ENCODE measurements around the gene NAA80.
"Not testable (repeated sequence)": the region's sequence is repeated elsewhere in the genome, so short reads cannot be mapped to it uniquely, and the experiment has no call there.

NAA80 gene

GRCh38 chr3:50274371-50275104 lies 24.7 kb downstream of the NAA80 start:
- TF ChIP-seq, protein P1, sequence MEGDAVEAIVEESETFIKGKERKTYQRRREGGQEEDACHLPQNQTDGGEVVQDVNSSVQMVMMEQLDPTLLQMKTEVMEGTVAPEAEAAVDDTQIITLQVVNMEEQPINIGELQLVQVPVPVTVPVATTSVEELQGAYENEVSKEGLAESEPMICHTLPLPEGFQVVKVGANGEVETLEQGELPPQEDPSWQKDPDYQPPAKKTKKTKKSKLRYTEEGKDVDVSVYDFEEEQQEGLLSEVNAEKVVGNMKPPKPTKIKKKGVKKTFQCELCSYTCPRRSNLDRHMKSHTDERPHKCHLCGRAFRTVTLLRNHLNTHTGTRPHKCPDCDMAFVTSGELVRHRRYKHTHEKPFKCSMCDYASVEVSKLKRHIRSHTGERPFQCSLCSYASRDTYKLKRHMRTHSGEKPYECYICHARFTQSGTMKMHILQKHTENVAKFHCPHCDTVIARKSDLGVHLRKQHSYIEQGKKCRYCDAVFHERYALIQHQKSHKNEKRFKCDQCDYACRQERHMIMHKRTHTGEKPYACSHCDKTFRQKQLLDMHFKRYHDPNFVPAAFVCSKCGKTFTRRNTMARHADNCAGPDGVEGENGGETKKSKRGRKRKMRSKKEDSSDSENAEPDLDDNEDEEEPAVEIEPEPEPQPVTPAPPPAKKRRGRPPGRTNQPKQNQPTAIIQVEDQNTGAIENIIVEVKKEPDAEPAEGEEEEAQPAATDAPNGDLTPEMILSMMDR (IDR thresholded peaks at IDR 0.05; ENCODE audit: low read depth, low read length) = peak; percentile 69
- H3K4me3 ChIP-seq (ENCODE audit: low read depth, low read length) = no peak overlapping the region

DNA sequence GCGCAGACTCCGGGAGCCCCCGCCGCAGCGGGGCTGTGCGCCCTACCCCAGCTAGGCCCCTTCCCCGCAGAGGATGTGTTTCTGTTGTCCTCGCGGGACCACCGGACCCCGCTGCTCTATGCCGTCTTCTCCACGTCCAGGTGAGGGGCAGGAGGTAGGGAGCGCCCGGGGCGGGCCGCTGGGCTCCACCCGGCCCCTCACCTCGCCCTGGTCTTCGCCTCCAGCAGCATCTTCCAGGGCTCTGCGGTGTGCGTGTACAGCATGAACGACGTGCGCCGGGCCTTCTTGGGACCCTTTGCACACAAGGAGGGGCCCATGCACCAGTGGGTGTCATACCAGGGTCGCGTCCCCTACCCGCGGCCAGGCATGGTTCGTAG lies 25.5 kb downstream of the NAA80 start:
- no peak overlapping the region for H3K4me3 ChIP-seq (ENCODE audit: low read depth, low read length)
- TF ChIP-seq, protein P1 (IDR thresholded peaks at IDR 0.05; ENCODE audit: low read depth, low read length) = no peak

GRCh38 chr3:50272911-50273688 lies 26.1 kb downstream of the NAA80 start:
- TF ChIP-seq, protein P1 (IDR thresholded peaks at IDR 0.05; ENCODE audit: low read depth, low read length) = peak; percentile 84
- peak overlapping the region; percentile 11 for H3K4me3 ChIP-seq (ENCODE audit: low read depth, low read length)

- H3K4me3 ChIP-seq (ENCODE audit: low read depth, low read length) = not testable (repeated sequence)
Observed at GRCh38 chr3:50272538-50272910, 26.7 kb downstream of the NAA80 start.

DNA sequence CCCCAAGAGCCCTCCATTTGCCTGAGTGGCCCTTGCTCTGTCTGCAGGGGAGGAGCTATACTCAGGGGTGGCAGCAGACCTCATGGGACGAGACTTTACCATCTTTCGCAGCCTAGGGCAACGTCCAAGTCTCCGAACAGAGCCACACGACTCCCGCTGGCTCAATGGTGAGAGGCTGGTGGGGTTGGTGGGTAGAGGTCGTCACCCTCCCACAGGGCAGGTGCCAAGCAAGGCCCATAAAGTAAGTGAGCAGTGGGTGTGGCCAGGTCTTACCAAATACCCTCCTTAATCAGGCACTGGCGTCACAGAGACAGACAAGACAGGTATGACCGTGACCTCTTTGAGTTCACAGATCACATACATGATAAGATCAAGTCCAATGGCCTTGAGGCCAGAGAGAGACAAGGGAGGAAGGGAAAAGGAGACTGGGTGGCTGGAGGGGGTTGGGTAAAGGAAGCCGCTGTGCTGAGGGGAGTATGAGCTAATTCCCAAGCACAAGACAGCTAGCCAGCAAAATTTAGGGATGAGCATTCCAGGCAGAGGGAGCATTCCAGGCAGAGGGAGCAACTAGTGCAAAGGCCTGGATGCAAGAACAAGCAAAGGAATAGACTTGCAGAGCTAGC lies 27.8 kb downstream of the NAA80 start:
- H3K4me3 ChIP-seq (ENCODE audit: low read depth, low read length) = no peak overlapping the region
- TF ChIP-seq, protein P1 (IDR thresholded peaks at IDR 0.05; ENCODE audit: low read depth, low read length) = no peak

DNA sequence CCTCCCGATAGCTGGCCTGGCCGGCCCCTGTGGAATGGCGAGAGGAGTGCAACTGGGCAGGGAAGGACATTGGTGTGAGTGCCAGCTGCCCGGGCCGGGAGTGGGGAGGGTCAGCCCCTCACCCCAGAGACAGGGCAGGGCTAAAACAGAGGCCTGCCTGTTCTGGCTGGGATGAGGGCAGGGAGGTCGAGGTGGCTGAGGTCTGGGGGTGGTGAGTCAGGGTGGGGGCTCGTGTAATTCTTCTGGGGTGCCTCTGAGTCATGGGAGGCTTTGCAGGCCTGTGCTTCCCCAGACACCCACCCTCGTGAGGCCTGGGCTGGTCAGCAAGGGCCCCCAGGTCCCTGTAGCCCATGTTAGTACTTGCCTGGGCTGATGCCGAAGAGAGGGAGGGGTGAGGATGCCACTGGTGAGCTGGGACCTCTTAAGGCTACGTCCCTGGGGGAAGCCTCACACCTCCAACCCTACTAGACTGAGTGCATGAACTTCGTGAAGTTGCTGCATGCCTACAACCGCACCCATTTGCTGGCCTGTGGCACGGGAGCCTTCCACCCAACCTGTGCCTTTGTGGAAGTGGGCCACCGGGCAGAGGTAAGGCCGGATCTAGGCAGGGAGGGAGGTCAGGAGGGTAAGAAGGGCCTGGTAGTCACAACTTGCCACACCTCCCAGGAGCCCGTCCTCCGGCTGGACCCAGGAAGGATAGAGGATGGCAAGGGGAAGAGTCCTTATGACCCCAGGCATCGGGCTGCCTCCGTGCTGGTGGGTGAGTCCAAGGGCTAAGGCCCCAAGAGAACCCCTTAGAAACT lies 28.6 kb downstream of the NAA80 start:
- TF ChIP-seq, protein P1 (IDR thresholded peaks at IDR 0.05; ENCODE audit: low read depth, low read length) = no peak
- H3K4me3 ChIP-seq (ENCODE audit: low read depth, low read length) = peak overlapping the region; percentile 56

DNA sequence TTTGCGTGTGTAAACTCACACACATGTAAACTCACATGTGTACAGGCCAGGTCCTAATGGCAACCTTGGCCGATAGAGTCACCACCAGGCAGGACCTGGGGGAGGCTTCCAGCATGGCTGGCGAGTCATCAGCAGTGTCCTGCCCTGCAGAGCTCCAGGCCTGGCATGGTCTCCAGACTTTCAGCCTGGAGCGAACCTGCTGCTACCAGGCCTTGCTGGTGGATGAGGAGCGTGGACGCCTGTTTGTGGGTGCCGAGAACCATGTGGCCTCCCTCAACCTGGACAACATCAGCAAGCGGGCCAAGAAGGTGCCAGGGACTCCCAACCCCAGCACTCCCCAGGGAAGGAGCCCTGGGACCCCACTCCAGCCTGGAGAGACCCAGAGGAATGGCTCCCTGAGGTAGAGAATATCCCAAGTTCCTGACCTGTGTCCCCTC lies 29.2 kb downstream of the NAA80 start:
- H3K4me3 ChIP-seq (ENCODE audit: low read depth, low read length) = peak overlapping the region; percentile 56
- TF ChIP-seq, protein P1 (IDR thresholded peaks at IDR 0.05; ENCODE audit: low read depth, low read length) = no peak

Data from WI38 (cell line).